Measurements from ENCODE around the gene KDELR1.

Gene KDELR1

DNA sequence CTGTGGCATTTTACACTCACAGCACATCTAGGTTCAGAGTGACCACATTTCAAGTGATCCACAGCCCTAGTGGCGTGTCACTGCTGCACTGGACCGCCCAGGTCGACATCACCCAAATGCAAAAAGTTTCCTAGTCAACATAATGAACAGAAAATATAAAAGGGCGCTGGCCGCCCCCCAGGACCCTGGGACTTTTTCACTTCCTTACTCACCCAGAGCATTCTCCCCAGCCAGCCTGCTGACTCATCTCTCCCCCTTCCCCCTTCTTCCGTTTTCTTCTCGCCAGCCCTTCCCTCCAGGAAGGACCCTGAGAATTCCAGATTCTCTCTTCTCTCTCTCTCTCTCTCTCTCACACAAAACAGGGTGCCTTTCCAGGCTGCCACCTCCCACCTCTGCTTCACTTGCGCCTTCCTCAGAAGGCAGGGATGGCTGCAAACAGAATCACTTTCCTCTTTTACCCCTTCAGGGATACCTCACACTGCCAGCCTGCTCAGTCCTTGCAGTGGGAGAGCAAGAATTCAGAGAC lies 33.4 kb upstream of the KDELR1 start:
- TF ChIP-seq, protein P1, sequence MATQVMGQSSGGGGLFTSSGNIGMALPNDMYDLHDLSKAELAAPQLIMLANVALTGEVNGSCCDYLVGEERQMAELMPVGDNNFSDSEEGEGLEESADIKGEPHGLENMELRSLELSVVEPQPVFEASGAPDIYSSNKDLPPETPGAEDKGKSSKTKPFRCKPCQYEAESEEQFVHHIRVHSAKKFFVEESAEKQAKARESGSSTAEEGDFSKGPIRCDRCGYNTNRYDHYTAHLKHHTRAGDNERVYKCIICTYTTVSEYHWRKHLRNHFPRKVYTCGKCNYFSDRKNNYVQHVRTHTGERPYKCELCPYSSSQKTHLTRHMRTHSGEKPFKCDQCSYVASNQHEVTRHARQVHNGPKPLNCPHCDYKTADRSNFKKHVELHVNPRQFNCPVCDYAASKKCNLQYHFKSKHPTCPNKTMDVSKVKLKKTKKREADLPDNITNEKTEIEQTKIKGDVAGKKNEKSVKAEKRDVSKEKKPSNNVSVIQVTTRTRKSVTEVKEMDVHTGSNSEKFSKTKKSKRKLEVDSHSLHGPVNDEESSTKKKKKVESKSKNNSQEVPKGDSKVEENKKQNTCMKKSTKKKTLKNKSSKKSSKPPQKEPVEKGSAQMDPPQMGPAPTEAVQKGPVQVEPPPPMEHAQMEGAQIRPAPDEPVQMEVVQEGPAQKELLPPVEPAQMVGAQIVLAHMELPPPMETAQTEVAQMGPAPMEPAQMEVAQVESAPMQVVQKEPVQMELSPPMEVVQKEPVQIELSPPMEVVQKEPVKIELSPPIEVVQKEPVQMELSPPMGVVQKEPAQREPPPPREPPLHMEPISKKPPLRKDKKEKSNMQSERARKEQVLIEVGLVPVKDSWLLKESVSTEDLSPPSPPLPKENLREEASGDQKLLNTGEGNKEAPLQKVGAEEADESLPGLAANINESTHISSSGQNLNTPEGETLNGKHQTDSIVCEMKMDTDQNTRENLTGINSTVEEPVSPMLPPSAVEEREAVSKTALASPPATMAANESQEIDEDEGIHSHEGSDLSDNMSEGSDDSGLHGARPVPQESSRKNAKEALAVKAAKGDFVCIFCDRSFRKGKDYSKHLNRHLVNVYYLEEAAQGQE (IDR thresholded peaks at IDR 0.05; ENCODE audit: insufficient read depth in 1 of 2, low read depth in 2 of 2, low read length in 2 of 2), result no peak; a peak in 1 of 4 replicates
- TF ChIP-seq TAF1 (IDR thresholded peaks at IDR 0.05; ENCODE audit: borderline replicate concordance, insufficient read depth, low read length) (no peak), FOXP2 (optimal IDR thresholded peaks at IDR 0.05; ENCODE audit: borderline replicate concordance, extremely low read depth, extremely low read length, insufficient read depth) (no peak), SIN3A (IDR thresholded peaks at IDR 0.05; ENCODE audit: borderline replicate concordance, insufficient read depth, low read length) (no peak), POLR2AphosphoS5 (IDR thresholded peaks at IDR 0.05; ENCODE audit: low read depth, low read length) (peak; percentile 20; the same call in 1 of the 2 replicates)

DNA sequence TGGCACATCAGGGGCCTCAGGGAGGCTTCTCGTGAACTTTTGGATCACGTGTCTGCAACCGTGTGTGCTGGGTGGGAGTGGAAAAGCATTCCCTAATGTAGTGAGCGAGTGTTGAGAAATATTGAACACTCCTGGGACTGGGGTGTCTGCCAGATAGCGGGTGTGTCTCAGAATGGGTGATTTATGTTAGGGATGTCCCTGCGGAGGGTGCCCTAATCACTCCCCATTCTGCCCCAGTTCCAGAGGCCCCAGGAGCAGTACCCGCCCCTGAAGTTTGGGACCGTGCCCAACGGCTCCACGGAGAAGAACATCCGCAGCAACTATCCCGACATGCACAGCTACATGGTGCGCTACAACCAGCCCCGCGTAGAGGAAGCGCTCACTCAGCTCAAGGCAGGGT lies 30.2 kb upstream of the KDELR1 start:
- TF ChIP-seq FOXP2 (optimal IDR thresholded peaks at IDR 0.05; ENCODE audit: borderline replicate concordance, extremely low read depth, extremely low read length, insufficient read depth) (no peak), POLR2AphosphoS5 (IDR thresholded peaks at IDR 0.05; ENCODE audit: low read depth, low read length) (no peak), SIN3A (IDR thresholded peaks at IDR 0.05; ENCODE audit: borderline replicate concordance, insufficient read depth, low read length) (no peak), TAF1 (IDR thresholded peaks at IDR 0.05; ENCODE audit: borderline replicate concordance, insufficient read depth, low read length) (no peak)
- TF ChIP-seq, protein P1 (IDR thresholded peaks at IDR 0.05; ENCODE audit: insufficient read depth in 1 of 2, low read depth in 2 of 2, low read length in 2 of 2), result no peak

DNA sequence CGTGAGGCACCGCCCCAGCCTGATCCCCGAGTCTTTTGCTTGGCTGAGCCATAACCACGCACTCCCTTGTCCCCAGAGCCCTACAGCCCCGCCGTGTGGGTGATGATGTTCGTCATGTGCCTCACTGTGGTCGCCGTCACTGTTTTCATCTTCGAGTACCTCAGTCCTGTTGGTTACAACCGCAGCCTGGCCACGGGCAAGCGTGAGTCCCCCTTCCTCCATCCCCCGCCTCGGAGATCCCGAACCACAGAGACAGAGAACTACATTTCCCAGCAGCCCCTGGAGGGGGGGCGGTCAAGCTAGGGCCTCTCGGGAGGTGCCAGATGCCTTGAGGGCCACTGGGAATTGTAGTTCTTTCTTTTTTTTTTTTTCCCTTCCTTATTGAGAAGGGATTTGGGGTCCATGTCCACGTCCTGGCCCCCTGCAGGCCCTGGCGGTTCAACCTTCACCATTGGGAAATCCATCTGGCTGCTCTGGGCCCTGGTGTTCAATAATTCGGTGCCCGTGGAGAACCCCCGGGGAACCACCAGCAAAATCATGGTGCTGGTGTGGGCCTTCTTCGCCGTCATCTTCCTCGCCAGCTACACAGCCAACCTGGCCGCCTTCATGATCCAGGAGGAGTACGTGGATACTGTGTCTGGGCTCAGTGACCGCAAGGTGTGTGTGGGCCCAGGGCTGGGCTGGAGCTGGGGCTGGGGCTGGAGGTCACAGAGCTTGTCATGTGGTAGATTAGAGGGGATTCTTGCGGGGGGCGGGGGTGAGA lies 28.0 kb upstream of the KDELR1 start:
- TF ChIP-seq, protein P1 (IDR thresholded peaks at IDR 0.05; ENCODE audit: insufficient read depth in 1 of 2, low read depth in 2 of 2, low read length in 2 of 2), result no peak
- no peak for TF ChIP-seq FOXP2 (optimal IDR thresholded peaks at IDR 0.05; ENCODE audit: borderline replicate concordance, extremely low read depth, extremely low read length, insufficient read depth)
- TF ChIP-seq SIN3A (IDR thresholded peaks at IDR 0.05; ENCODE audit: borderline replicate concordance, insufficient read depth, low read length), result no peak
- no peak for TF ChIP-seq POLR2AphosphoS5 (IDR thresholded peaks at IDR 0.05; ENCODE audit: low read depth, low read length)
- no peak for TF ChIP-seq TAF1 (IDR thresholded peaks at IDR 0.05; ENCODE audit: borderline replicate concordance, insufficient read depth, low read length)

DNA sequence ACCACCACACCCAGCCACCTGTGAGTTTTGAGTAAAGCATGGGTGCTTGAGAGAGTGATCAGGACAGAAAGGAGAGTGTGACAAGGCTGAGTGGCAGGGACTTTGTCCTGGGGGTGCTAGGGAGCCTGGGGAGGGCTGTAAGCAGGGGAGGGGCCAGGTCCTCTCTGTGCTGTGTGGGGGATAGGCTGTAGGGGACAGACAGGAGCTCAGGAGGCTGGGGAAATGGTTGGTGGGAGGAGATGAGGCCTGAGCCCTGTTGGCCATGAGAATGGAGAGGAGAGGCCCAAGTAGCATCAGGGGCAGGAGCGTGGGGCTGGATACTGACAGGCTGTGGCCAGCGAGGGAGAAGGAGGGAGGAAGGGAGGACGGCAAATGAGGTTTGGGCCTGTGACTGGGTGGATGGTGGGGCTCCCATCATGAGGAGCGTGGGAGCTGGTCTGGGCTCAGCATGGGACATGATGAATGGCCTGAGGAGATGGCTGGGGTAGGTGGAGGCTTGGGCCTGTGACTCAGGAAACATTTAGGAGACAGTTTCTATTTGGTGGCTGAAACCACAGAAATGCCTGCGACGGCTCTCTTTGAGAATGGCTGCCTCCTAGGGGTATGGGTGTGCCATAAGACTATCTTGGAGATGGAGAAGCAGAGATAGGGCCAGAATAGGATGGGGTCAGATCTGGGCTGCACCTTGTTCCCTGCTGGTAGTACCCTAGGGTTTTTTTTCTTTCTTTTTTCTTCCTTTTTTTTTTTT lies 27.1 kb upstream of the KDELR1 start:
- TF ChIP-seq SIN3A (IDR thresholded peaks at IDR 0.05; ENCODE audit: borderline replicate concordance, insufficient read depth, low read length), result no peak
- TF ChIP-seq POLR2AphosphoS5 (IDR thresholded peaks at IDR 0.05; ENCODE audit: low read depth, low read length), result no peak
- no peak for TF ChIP-seq TAF1 (IDR thresholded peaks at IDR 0.05; ENCODE audit: borderline replicate concordance, insufficient read depth, low read length)
- no peak for TF ChIP-seq FOXP2 (optimal IDR thresholded peaks at IDR 0.05; ENCODE audit: borderline replicate concordance, extremely low read depth, extremely low read length, insufficient read depth)
- TF ChIP-seq, protein P1 (IDR thresholded peaks at IDR 0.05; ENCODE audit: insufficient read depth in 1 of 2, low read depth in 2 of 2, low read length in 2 of 2), result no peak

Measured in PFSK-1 (cell line).